HL-60 (cell line): Measurements from ENCODE around the gene FABP7.

Experiments used
- DNase-seq, 2 experiments: peaks; one replicate each; pipeline ENCODE4 v3.0.0-alpha.2; 2010 to 2020; ENCODE audit warnings: low read depth in 1 of 2, low spot score in 1 of 2
- H3K27ac ChIP-seq: fragments of 250-450 bp; sonication (Bioruptor Pico); replicated peaks from 2 replicates; pipeline ENCODE4 v1.5.1; 2020; ENCODE audit warnings: mild to moderate bottlenecking, moderate library complexity
- H3K27me3 ChIP-seq: fragments of 250-450 bp; sonication (Bioruptor Pico); 2 replicates; pipeline ENCODE4 v1.5.1; 2021; ENCODE audit warnings: mild to moderate bottlenecking, moderate library complexity; ENCODE audit not compliant: insufficient read depth, poor library complexity, severe bottlenecking
- H3K4me3 ChIP-seq: replicated peaks from 2 replicates; pipeline ENCODE4 v1.5.1; 2011; ENCODE audit warnings: mild to moderate bottlenecking, control low read depth, low read length; ENCODE audit not compliant: insufficient read depth
- GABPA ChIP-seq: IDR thresholded peaks from 2 replicates; pipeline ENCODE4 v1.6.1; 2012; ENCODE audit warnings: low read depth
- POLR2AphosphoS5 ChIP-seq: IDR thresholded peaks from 2 replicates; pipeline ENCODE4 v1.6.1; 2012; ENCODE audit warnings: low read depth
- SPI1 ChIP-seq: IDR thresholded peaks from 2 replicates; pipeline ENCODE4 v1.6.1; 2012; ENCODE audit warnings: low read depth, mild to moderate bottlenecking, borderline replicate concordance
- TF ChIP-seq, protein P1 (sequence below): IDR thresholded peaks from 2 replicates; pipeline ENCODE4 v1.6.1; 2012; ENCODE audit warnings: low read depth; ENCODE audit not compliant: insufficient replicate concordance
- TF ChIP-seq, protein P2 (sequence below): IDR thresholded peaks from one replicate; pipeline ENCODE4 v1.5.1; 2011; ENCODE audit warnings: low read length, control low read depth, inconsistent platforms; ENCODE audit not compliant: insufficient read depth

The FABP7 gene

DNA sequence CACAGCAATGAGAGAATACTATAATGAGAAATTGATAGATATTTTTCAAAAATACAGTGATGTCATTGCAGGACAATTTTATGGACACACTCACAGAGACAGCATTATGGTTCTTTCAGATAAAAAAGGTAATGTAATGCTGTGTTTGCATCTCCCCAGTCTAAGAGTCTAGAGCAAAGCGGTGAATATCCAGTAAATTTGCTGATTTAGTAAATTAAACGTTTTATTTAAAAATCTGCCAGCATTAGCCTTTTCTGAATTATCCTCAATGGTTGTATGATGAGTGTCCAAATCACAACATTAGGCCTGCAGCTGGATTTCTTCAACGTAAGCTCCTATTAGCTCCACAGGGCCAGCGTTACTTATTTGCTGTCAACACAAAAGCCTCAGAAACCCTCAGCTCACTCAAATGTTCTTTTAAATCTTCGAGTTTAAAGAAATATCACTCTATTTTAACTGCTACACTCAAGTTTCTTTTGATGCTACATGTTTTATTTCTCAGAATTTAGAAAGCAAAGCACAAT, 25.5 kb downstream of the FABP7 start:
- DNase-seq: no peak
- no peaks in the 10 kb centered on the region for H3K27me3 ChIP-seq
- TF ChIP-seq, protein P1, sequence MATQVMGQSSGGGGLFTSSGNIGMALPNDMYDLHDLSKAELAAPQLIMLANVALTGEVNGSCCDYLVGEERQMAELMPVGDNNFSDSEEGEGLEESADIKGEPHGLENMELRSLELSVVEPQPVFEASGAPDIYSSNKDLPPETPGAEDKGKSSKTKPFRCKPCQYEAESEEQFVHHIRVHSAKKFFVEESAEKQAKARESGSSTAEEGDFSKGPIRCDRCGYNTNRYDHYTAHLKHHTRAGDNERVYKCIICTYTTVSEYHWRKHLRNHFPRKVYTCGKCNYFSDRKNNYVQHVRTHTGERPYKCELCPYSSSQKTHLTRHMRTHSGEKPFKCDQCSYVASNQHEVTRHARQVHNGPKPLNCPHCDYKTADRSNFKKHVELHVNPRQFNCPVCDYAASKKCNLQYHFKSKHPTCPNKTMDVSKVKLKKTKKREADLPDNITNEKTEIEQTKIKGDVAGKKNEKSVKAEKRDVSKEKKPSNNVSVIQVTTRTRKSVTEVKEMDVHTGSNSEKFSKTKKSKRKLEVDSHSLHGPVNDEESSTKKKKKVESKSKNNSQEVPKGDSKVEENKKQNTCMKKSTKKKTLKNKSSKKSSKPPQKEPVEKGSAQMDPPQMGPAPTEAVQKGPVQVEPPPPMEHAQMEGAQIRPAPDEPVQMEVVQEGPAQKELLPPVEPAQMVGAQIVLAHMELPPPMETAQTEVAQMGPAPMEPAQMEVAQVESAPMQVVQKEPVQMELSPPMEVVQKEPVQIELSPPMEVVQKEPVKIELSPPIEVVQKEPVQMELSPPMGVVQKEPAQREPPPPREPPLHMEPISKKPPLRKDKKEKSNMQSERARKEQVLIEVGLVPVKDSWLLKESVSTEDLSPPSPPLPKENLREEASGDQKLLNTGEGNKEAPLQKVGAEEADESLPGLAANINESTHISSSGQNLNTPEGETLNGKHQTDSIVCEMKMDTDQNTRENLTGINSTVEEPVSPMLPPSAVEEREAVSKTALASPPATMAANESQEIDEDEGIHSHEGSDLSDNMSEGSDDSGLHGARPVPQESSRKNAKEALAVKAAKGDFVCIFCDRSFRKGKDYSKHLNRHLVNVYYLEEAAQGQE: no peak
- TF ChIP-seq POLR2AphosphoS5 (no peak), SPI1 (no peak), GABPA (no peak)
- TF ChIP-seq, protein P2, sequence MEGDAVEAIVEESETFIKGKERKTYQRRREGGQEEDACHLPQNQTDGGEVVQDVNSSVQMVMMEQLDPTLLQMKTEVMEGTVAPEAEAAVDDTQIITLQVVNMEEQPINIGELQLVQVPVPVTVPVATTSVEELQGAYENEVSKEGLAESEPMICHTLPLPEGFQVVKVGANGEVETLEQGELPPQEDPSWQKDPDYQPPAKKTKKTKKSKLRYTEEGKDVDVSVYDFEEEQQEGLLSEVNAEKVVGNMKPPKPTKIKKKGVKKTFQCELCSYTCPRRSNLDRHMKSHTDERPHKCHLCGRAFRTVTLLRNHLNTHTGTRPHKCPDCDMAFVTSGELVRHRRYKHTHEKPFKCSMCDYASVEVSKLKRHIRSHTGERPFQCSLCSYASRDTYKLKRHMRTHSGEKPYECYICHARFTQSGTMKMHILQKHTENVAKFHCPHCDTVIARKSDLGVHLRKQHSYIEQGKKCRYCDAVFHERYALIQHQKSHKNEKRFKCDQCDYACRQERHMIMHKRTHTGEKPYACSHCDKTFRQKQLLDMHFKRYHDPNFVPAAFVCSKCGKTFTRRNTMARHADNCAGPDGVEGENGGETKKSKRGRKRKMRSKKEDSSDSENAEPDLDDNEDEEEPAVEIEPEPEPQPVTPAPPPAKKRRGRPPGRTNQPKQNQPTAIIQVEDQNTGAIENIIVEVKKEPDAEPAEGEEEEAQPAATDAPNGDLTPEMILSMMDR: no peak
- no peak overlapping the region for H3K27ac ChIP-seq
- no peak overlapping the region for H3K4me3 ChIP-seq

DNA sequence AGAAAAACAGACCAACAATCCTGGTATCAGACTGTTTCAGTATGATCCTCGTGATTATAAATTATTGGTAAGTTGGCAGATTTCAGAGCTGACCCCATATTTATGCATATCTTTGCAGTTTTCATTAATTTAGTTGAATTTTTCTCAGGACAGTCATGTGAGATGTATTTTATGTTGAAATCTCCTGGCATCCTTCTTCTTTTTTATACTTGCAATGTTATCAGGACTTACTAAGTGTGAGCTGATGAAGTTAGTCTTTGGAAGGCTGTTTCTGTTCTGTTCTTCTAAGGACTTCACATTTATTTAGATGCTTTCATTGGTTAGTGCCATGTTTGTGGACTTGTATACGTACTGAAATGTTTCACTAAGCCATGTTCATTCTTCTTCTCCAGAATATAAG, 26.8 kb downstream of the FABP7 start:
- H3K27me3 ChIP-seq: no peaks in the 10 kb centered on the region
- TF ChIP-seq, protein P1: no peak
- no peak for TF ChIP-seq GABPA
- TF ChIP-seq POLR2AphosphoS5: no peak
- TF ChIP-seq, protein P2: no peak
- no peak for TF ChIP-seq SPI1
- H3K27ac ChIP-seq: no peak overlapping the region
- H3K4me3 ChIP-seq: no peak overlapping the region
- DNase-seq: no peak

DNA sequence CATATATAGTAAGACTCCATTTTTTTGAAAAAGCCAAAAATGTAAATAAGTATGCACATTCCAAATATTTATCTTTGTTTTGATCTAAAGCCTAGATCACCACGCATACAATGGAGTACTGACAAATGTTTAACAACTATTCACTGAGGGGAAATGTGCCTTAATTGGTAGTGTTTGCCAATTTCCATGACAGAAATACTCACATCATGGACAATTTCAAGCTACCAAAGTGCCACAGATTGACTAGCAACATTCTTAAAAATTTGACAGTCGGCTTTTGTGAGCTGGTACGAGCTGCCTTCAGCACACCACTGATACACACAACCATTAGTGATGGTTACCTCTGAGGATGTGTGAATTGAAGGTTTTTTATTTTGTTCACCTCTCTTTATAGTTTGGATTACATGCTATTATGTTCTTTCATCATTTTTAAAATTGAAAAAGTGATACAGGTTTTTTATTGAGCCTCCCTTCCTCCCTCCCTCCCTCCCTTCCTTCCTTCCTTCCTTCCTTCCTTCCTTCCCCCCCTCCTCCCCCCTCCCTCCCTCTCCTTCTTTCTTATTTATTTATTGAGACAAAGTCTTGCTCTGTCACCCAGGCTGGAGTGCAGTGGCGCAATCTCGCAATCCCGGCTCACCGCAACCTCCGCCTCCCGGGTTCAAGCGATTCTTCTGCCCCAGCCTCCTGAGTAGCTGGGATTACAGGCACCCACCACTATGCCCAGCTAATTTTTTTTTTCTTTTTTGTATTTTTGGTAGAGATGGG, 28.8 kb downstream of the FABP7 start:
- Histone ChIP-seq H3K27ac (no peak overlapping the region), H3K27me3 (no peaks in the 10 kb centered on the region), H3K4me3 (no peak overlapping the region)
- DNase-seq: no peak
- TF ChIP-seq SPI1: no peak
- no peak for TF ChIP-seq POLR2AphosphoS5
- TF ChIP-seq, protein P1: no peak
- TF ChIP-seq, protein P2: no peak
- no peak for TF ChIP-seq GABPA
